ENCODE results near the gene C5. TPM values are rescaled to one million over a fixed set of nuclear protein-coding genes. Genes with fewer than 3 reads are reported as not detected.

Gene C5
- total and polyA plus RNA-seq, 5 donors from 2014 or later = 0.31 to 1.5 (median 1.1) TPM; not detected in 1

DNA sequence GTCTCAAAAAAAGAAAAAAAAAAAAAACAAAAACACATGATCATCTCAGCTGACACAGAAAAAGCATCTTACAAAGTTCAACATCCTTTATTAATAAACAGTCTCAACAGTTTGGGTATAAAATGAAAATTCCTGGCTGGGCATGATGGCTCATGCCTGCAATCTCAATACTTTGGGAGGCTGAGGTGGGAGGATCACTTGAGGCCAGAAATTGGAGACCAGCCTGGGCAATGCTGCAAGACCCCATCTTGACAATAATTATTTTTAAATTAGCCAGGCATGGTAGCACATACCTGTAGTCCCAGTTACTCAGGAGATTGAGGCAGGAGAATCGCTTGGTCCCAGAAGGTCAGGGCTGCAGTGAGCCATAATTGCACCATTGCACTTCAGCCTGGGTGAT is 16.8 kb upstream of the C5 start:
- H3K4me3 ChIP-seq (ENCODE audit: low read depth, low read length) = no peak overlapping the region
- ATAC-seq (ENCODE audit: low read depth in 2 of 2) = no peak
- no peaks in the 10 kb centered on the region for H3K27me3 Mint-ChIP-seq
- H3K4me1 Mint-ChIP-seq = peaks cover 11 to 40% (median 19%) of the 10 kb centered on the region in 4 donors
- H3K36me3 ChIP-seq (ENCODE audit: control insufficient read depth, insufficient read depth, low read length) = no peaks in the 10 kb centered on the region
- no peak overlapping the region for H3K4me3 Mint-ChIP-seq
- no peak for DNase-seq
- H3K27ac Mint-ChIP-seq = no peak overlapping the region
- H3K36me3 Mint-ChIP-seq = no peaks in the 10 kb centered on the region
- H3K4me1 ChIP-seq (ENCODE audit: control insufficient read depth, insufficient read depth, low read length, poor library complexity, severe bottlenecking) = peaks cover 9% of the 10 kb centered on the region
- H3K9me3 ChIP-seq (ENCODE audit: control insufficient read depth in 2 of 2, low read length in 2 of 2) = no peaks in the 10 kb centered on the region
- peaks cover 0 to 8% (median 2%) of the 10 kb centered on the region in 7 donors for H3K9me3 Mint-ChIP-seq
- H3K27me3 ChIP-seq (ENCODE audit: control insufficient read depth, insufficient read depth, low read length) = no peaks in the 10 kb centered on the region
- no peak overlapping the region for H3K27ac ChIP-seq (ENCODE audit: insufficient read depth, low read length, poor library complexity, severe bottlenecking)

DNA sequence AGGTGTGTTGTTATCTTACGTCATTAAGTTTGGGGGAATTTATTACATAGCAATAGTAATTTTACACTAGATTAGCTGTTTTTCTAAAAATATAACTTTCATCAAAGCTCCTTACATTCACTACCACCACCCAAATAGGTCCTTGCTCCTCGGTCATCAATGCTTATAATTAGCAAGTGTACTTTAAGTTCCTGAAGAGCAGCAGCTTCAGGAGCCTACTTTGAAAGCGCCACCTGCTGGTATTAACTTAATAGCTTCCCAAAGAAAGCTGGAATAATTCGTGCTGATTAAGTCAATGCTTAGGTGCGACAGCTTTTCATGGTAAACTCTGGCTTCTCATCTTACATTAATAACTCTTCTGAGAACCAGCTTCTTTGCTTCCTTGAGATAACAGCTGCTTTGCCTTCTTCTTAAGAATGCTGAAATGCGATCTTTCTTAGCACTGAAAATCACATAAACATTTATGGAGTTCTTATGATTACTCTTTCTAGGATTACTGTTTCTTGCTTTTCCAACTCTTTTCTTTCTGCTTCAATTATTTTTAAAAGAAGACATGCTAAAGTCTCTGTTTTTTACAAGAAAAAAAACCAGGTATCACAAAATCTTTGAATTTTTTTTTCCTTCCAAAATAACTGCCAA is 10.0 kb upstream of the C5 start:
- ATAC-seq (ENCODE audit: low read depth in 2 of 2) = no peak
- Mint-ChIP-seq H3K27me3 (no peaks in the 10 kb centered on the region), H3K4me1 (peaks cover 10 to 22% (median 16%) of the 10 kb centered on the region in 4 donors), H3K4me3 (no peak overlapping the region), H3K36me3 (peaks cover 7% of the 10 kb centered on the region), H3K27ac (no peak overlapping the region), H3K9me3 (peaks cover 0 to 5% (median 0%) of the 10 kb centered on the region in 7 donors)
- Histone ChIP-seq H3K4me3 (ENCODE audit: low read depth, low read length) (no peak overlapping the region), H3K27me3 (ENCODE audit: control insufficient read depth, insufficient read depth, low read length) (no peaks in the 10 kb centered on the region), H3K27ac (ENCODE audit: insufficient read depth, low read length, poor library complexity, severe bottlenecking) (no peak overlapping the region), H3K36me3 (ENCODE audit: control insufficient read depth, insufficient read depth, low read length) (no peaks in the 10 kb centered on the region), H3K4me1 (ENCODE audit: control insufficient read depth, insufficient read depth, low read length, poor library complexity, severe bottlenecking) (peaks cover 9% of the 10 kb centered on the region), H3K9me3 (ENCODE audit: control insufficient read depth in 2 of 2, low read length in 2 of 2) (no peaks in the 10 kb centered on the region)
- peak; percentile 26 to 77 (median 59) for DNase-seq

- H3K27me3 Mint-ChIP-seq = no peaks in the 10 kb centered on the region
- DNase-seq (no peak), ATAC-seq (ENCODE audit: low read depth in 2 of 2) (no peak)
- H3K27ac Mint-ChIP-seq = no peak overlapping the region
- Histone ChIP-seq H3K9me3 (ENCODE audit: control insufficient read depth in 2 of 2, low read length in 2 of 2) (no peaks in the 10 kb centered on the region), H3K36me3 (ENCODE audit: control insufficient read depth, insufficient read depth, low read length) (no peaks in the 10 kb centered on the region), H3K4me3 (ENCODE audit: low read depth, low read length) (no peak overlapping the region), H3K4me1 (ENCODE audit: control insufficient read depth, insufficient read depth, low read length, poor library complexity, severe bottlenecking) (peaks cover 9% of the 10 kb centered on the region), H3K27me3 (ENCODE audit: control insufficient read depth, insufficient read depth, low read length) (no peaks in the 10 kb centered on the region), H3K27ac (ENCODE audit: insufficient read depth, low read length, poor library complexity, severe bottlenecking) (no peak overlapping the region)
- peaks cover 7% of the 10 kb centered on the region for H3K36me3 Mint-ChIP-seq
- H3K4me3 Mint-ChIP-seq = peak overlapping the region in 1 of 4 donors; percentile 36
- H3K9me3 Mint-ChIP-seq = peaks cover 0 to 5% (median 0%) of the 10 kb centered on the region in 7 donors
- H3K4me1 Mint-ChIP-seq = peaks cover 10 to 22% (median 16%) of the 10 kb centered on the region in 4 donors
Measured at GRCh38 chr9:121059513-121059912, 9.4 kb upstream of the C5 start.

DNA sequence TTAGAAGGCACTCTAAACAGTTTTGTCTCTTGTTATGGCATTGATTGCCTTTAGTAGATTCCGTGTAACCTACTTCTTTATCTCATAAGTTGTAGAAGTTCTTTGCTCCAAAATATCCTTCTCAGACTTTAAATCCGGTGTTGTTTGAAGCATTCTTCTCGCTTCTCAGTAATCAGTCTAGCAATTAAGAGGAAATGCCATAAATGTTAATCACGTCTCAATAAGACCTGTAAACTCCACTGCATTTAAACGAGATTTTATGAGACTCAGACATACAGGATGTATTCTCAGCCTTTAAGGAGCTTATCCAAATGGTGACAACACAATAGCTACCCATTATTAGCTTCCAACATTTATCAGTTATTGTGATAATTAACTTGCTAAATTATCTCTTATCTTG is 7.7 kb upstream of the C5 start:
- ATAC-seq (ENCODE audit: low read depth in 2 of 2) = no peak
- no peaks in the 10 kb centered on the region for H3K36me3 ChIP-seq (ENCODE audit: control insufficient read depth, insufficient read depth, low read length)
- no peaks in the 10 kb centered on the region for H3K27me3 Mint-ChIP-seq
- peaks cover 4 to 16% (median 11%) of the 10 kb centered on the region in 4 donors for H3K4me1 Mint-ChIP-seq
- no peaks in the 10 kb centered on the region for H3K9me3 ChIP-seq (ENCODE audit: control insufficient read depth in 2 of 2, low read length in 2 of 2)
- peaks cover 7% of the 10 kb centered on the region for H3K36me3 Mint-ChIP-seq
- peaks cover 0 to 5% (median 0%) of the 10 kb centered on the region in 7 donors for H3K9me3 Mint-ChIP-seq
- no peak for DNase-seq
- no peak overlapping the region for H3K27ac ChIP-seq (ENCODE audit: insufficient read depth, low read length, poor library complexity, severe bottlenecking)
- H3K27me3 ChIP-seq (ENCODE audit: control insufficient read depth, insufficient read depth, low read length) = no peaks in the 10 kb centered on the region
- peaks cover 6% of the 10 kb centered on the region for H3K4me1 ChIP-seq (ENCODE audit: control insufficient read depth, insufficient read depth, low read length, poor library complexity, severe bottlenecking)
- no peak overlapping the region for H3K4me3 Mint-ChIP-seq
- no peak overlapping the region for H3K4me3 ChIP-seq (ENCODE audit: low read depth, low read length)
- H3K27ac Mint-ChIP-seq = no peak overlapping the region

DNA sequence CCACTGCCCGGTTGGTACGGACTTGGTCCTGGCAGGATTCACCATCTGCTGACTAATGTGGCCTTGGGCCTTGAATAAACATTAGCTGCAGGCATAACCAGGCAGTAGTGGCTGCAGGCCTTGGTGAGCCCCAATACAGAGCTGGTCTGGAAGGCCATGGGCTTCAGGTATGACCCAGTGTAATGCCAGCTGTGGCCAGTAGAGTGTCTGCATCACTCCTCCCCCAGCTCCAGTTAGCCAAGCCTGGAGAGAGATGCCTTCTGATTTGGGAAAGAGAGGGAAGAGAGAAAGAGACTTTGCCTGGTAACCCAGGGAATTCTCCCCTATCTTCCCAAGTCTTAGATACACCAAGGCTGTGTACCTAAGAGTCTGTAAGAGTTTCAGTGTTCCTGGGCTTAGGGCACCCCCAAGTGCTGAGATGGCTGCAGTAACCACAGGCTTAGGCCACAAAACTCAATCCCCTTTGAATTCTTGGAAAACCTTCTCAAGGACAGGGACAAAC is 5.6 kb upstream of the C5 start:
- Histone ChIP-seq H3K4me1 (ENCODE audit: control insufficient read depth, insufficient read depth, low read length, poor library complexity, severe bottlenecking) (no peaks in the 10 kb centered on the region), H3K4me3 (ENCODE audit: low read depth, low read length) (no peak overlapping the region), H3K9me3 (ENCODE audit: control insufficient read depth in 2 of 2, low read length in 2 of 2) (no peaks in the 10 kb centered on the region), H3K27ac (ENCODE audit: insufficient read depth, low read length, poor library complexity, severe bottlenecking) (no peak overlapping the region), H3K36me3 (ENCODE audit: control insufficient read depth, insufficient read depth, low read length) (no peaks in the 10 kb centered on the region), H3K27me3 (ENCODE audit: control insufficient read depth, insufficient read depth, low read length) (no peaks in the 10 kb centered on the region)
- H3K4me3 Mint-ChIP-seq = no peak overlapping the region
- H3K27me3 Mint-ChIP-seq = no peaks in the 10 kb centered on the region
- DNase-seq (no peak), ATAC-seq (ENCODE audit: low read depth in 2 of 2) (no peak)
- no peak overlapping the region for H3K27ac Mint-ChIP-seq
- peaks cover 0 to 5% (median 0%) of the 10 kb centered on the region in 7 donors for H3K9me3 Mint-ChIP-seq
- peaks cover 0 to 5% (median 2%) of the 10 kb centered on the region in 4 donors for H3K4me1 Mint-ChIP-seq
- peaks cover 7% of the 10 kb centered on the region for H3K36me3 Mint-ChIP-seq

DNA sequence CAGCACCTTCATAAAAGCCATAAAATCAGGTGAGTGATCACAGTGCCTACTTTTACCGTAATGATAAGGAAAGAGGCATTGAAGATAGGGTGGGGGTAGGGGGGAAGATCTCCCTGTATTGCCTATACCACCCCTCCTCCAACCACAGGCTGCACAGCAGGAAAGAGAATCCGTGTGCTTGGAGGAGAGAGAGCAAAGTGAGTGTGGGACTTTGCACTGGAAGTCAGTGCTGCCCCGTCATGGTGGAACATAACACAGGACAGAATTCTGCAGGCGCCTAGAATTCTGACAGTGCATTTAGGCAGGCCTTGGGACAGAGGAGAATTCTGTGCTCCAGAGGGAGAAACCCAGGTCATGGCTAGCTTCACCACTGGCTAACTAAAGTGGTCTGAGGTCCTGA is 3.5 kb upstream of the C5 start:
- no peaks in the 10 kb centered on the region for H3K4me1 Mint-ChIP-seq
- no peaks in the 10 kb centered on the region for H3K27me3 ChIP-seq (ENCODE audit: control insufficient read depth, insufficient read depth, low read length)
- no peaks in the 10 kb centered on the region for H3K4me1 ChIP-seq (ENCODE audit: control insufficient read depth, insufficient read depth, low read length, poor library complexity, severe bottlenecking)
- H3K9me3 Mint-ChIP-seq = peaks cover 0 to 5% (median 0%) of the 10 kb centered on the region in 7 donors
- no peak overlapping the region for H3K4me3 ChIP-seq (ENCODE audit: low read depth, low read length)
- no peak for DNase-seq
- H3K9me3 ChIP-seq (ENCODE audit: control insufficient read depth in 2 of 2, low read length in 2 of 2) = no peaks in the 10 kb centered on the region
- no peak for ATAC-seq (ENCODE audit: low read depth in 2 of 2)
- no peak overlapping the region for H3K27ac Mint-ChIP-seq
- H3K27ac ChIP-seq (ENCODE audit: insufficient read depth, low read length, poor library complexity, severe bottlenecking) = no peak overlapping the region
- H3K27me3 Mint-ChIP-seq = no peaks in the 10 kb centered on the region
- peaks cover 7% of the 10 kb centered on the region for H3K36me3 Mint-ChIP-seq
- H3K36me3 ChIP-seq (ENCODE audit: control insufficient read depth, insufficient read depth, low read length) = no peaks in the 10 kb centered on the region
- H3K4me3 Mint-ChIP-seq = no peak overlapping the region

GRCh38 chr9:121048618-121049017 is 1.5 kb downstream of the C5 start:
- peaks cover 3% of the 10 kb centered on the region for H3K36me3 Mint-ChIP-seq
- no peak for DNase-seq
- ATAC-seq (ENCODE audit: low read depth in 2 of 2) = no peak
- H3K27ac ChIP-seq (ENCODE audit: insufficient read depth, low read length, poor library complexity, severe bottlenecking) = no peak overlapping the region
- H3K27ac Mint-ChIP-seq = no peak overlapping the region
- no peak overlapping the region for H3K4me3 Mint-ChIP-seq
- H3K9me3 Mint-ChIP-seq = no peaks in the 10 kb centered on the region
- H3K4me1 ChIP-seq (ENCODE audit: control insufficient read depth, insufficient read depth, low read length, poor library complexity, severe bottlenecking) = no peaks in the 10 kb centered on the region
- H3K4me3 ChIP-seq (ENCODE audit: low read depth, low read length) = no peak overlapping the region
- no peaks in the 10 kb centered on the region for H3K36me3 ChIP-seq (ENCODE audit: control insufficient read depth, insufficient read depth, low read length)
- no peaks in the 10 kb centered on the region for H3K27me3 ChIP-seq (ENCODE audit: control insufficient read depth, insufficient read depth, low read length)
- no peaks in the 10 kb centered on the region for H3K9me3 ChIP-seq (ENCODE audit: control insufficient read depth in 2 of 2, low read length in 2 of 2)
- no peaks in the 10 kb centered on the region for H3K27me3 Mint-ChIP-seq
- H3K4me1 Mint-ChIP-seq = no peaks in the 10 kb centered on the region

- no peaks in the 10 kb centered on the region for H3K4me1 ChIP-seq (ENCODE audit: control insufficient read depth, insufficient read depth, low read length, poor library complexity, severe bottlenecking)
- H3K9me3 ChIP-seq (ENCODE audit: control insufficient read depth in 2 of 2, low read length in 2 of 2) = no peaks in the 10 kb centered on the region
- Mint-ChIP-seq H3K27ac (no peak overlapping the region), H3K4me3 (no peak overlapping the region), H3K4me1 (no peaks in the 10 kb centered on the region), H3K9me3 (no peaks in the 10 kb centered on the region), H3K36me3 (peaks cover 3% of the 10 kb centered on the region), H3K27me3 (no peaks in the 10 kb centered on the region)
- H3K27ac ChIP-seq (ENCODE audit: insufficient read depth, low read length, poor library complexity, severe bottlenecking) = no peak overlapping the region
- H3K4me3 ChIP-seq (ENCODE audit: low read depth, low read length) = no peak overlapping the region
- H3K27me3 ChIP-seq (ENCODE audit: control insufficient read depth, insufficient read depth, low read length) = no peaks in the 10 kb centered on the region
- ATAC-seq (ENCODE audit: low read depth in 2 of 2) (no peak), DNase-seq (no peak)
- no peaks in the 10 kb centered on the region for H3K36me3 ChIP-seq (ENCODE audit: control insufficient read depth, insufficient read depth, low read length)
Measured at GRCh38 chr9:121048175-121048574, 1.9 kb downstream of the C5 start.
